LNCAP (cell line): ENCODE results near the gene ADAD2.

ENCODE experiments used
- CTCF ChIP-seq: fragments of 450-650 bp; IDR thresholded peaks from 2 replicates; pipeline ENCODE4 v1.5.1; 2017; ENCODE audit warnings: mild to moderate bottlenecking

ADAD2 gene

GRCh38 chr16:84236671-84237070, 45.7 kb downstream of the ADAD2 start:
- TF ChIP-seq CTCF: no peak

- no peak for TF ChIP-seq CTCF
Observed at GRCh38 chr16:84237994-84238750, 47.2 kb downstream of the ADAD2 start.

- no peak for TF ChIP-seq CTCF
Observed at GRCh38 chr16:84239141-84239769, 48.3 kb downstream of the ADAD2 start.

- TF ChIP-seq CTCF: no peak
Observed at GRCh38 chr16:84239909-84240308, 49.0 kb downstream of the ADAD2 start, which contains the start of gene KCNG4. Gene KCNG4 (minus strand): TSS chr16:84240012. CDS start chr16:84237485, 2,527 bp downstream.

- no peak for TF ChIP-seq CTCF
Observed at GRCh38 chr16:84240455-84240854, 49.5 kb downstream of the ADAD2 start.

- no peak for TF ChIP-seq CTCF
Observed at GRCh38 chr16:84241778-84242177, 50.8 kb downstream of the ADAD2 start.

- TF ChIP-seq CTCF: no peak
Observed at GRCh38 chr16:84242839-84243238, 51.9 kb downstream of the ADAD2 start.
